IMR-90 (cell line): ENCODE measurements around the gene SLC9A9. TPM values are rescaled to one million over a fixed set of nuclear protein-coding genes. Genes with fewer than 3 reads are reported as not detected.

Experiments
- ATAC-seq: fragments of 200-7000 bp; cut with Tn5 transposase; 2 replicates; pipeline ENCODE4 v1.9.1; 2020; ENCODE audit warnings: low read depth, mild to moderate bottlenecking, moderate library complexity
- BruUV-seq: library from RNA; stranded (reverse); fragments of 400-500 nt; replicated peaks from 2 replicates; lab custom pipeline; 2021; lab: Mats Ljungman, UMichigan
- CTCF ChIA-PET: fragments of 300-600 bp; formaldehyde crosslinking; extraction: SDS; loops from one replicate; lab custom pipeline; 2021; ENCODE audit warnings: antibody characterized with exemption; lab: Yijun Ruan, JAX
- POLR2A ChIA-PET: fragments of 300-600 bp; sonication (Branson Sonifier 250); formaldehyde crosslinking; loops from one replicate; lab custom pipeline; 2022; ENCODE audit warnings: antibody characterized with exemption; ENCODE audit not compliant: unreplicated experiment; lab: Charles Lee
- DNase-seq: peaks from one replicate; pipeline ENCODE4 v3.0.0; 2013
- H2AFZ ChIP-seq: replicated peaks from 2 replicates; pipeline ENCODE3; 2013; ENCODE audit warnings: low read length, mild to moderate bottlenecking; ENCODE audit not compliant: poor library complexity
- H2AK5ac ChIP-seq: 2 replicates; pipeline ENCODE4 v1.6.1; 2013; ENCODE audit warnings: low read depth, low read length, inconsistent platforms
- H2AK9ac ChIP-seq: replicated peaks from 2 replicates; pipeline ENCODE3; 2013; ENCODE audit warnings: mild to moderate bottlenecking, low read depth, low read length, moderate library complexity; ENCODE audit not compliant: poor library complexity
- H2BK120ac ChIP-seq: 2 replicates; pipeline ENCODE4 v1.6.1; 2013; ENCODE audit warnings: low read depth, low read length, inconsistent platforms
- H2BK15ac ChIP-seq: 3 replicates; pipeline ENCODE4 v1.6.1; 2013; ENCODE audit warnings: low read depth, low read length, inconsistent platforms
- H2BK20ac ChIP-seq: 2 replicates; pipeline ENCODE4 v1.6.1; 2013; ENCODE audit warnings: low read depth, mild to moderate bottlenecking, inconsistent platforms, low read length, moderate library complexity
- H2BK5ac ChIP-seq: 2 replicates; pipeline ENCODE4 v1.6.1; 2013; ENCODE audit warnings: mild to moderate bottlenecking, low read depth, low read length, inconsistent platforms; ENCODE audit not compliant: poor library complexity, severe bottlenecking
- H3K14ac ChIP-seq: replicated peaks from 2 replicates; pipeline ENCODE4 v1.6.1; 2013; ENCODE audit warnings: low read depth, low read length, inconsistent platforms
- H3K18ac ChIP-seq: 2 replicates; pipeline ENCODE4 v1.6.1; 2013; ENCODE audit warnings: low read depth, low read length, control low read depth
- H3K23ac ChIP-seq: 2 replicates; pipeline ENCODE4 v1.6.1; 2013; ENCODE audit warnings: low read depth, low read length, inconsistent platforms
- H3K27ac ChIP-seq: 2 replicates; pipeline ENCODE4 v1.5.1; 2013; ENCODE audit warnings: mild to moderate bottlenecking, control low read depth, low read length; ENCODE audit not compliant: insufficient read depth
- H3K27me3 ChIP-seq: 2 replicates; pipeline ENCODE4 v1.6.1; 2013; ENCODE audit warnings: low read length; ENCODE audit not compliant: control insufficient read depth, insufficient read depth
- H3K36me3 ChIP-seq: 2 replicates; pipeline ENCODE4 v1.6.1; 2013; ENCODE audit warnings: low read length, mixed read lengths; ENCODE audit not compliant: control insufficient read depth, insufficient read depth
- H3K4ac ChIP-seq: 2 replicates; pipeline ENCODE4 v1.6.1; 2013; ENCODE audit warnings: low read depth, low read length, inconsistent platforms
- H3K4me1 ChIP-seq: 2 replicates; pipeline ENCODE4 v1.6.1; 2013; ENCODE audit warnings: low read length, mixed read lengths; ENCODE audit not compliant: control insufficient read depth, insufficient read depth
- H3K4me2 ChIP-seq: 2 replicates; pipeline ENCODE4 v1.6.1; 2013; ENCODE audit warnings: low read depth, mild to moderate bottlenecking, control low read depth, low read length, moderate library complexity
- H3K4me3 ChIP-seq: 2 replicates; pipeline ENCODE4 v1.5.1; 2013; ENCODE audit warnings: low read depth, mild to moderate bottlenecking, control low read depth, low read length, moderate library complexity; ENCODE audit not compliant: insufficient read depth
- H3K56ac ChIP-seq: 2 replicates; pipeline ENCODE4 v1.6.1; 2013; ENCODE audit warnings: low read length, inconsistent platforms; ENCODE audit not compliant: insufficient read depth; ENCODE audit errors: extremely low read depth
- H3K79me1 ChIP-seq, 2 experiments: 2 replicates each; pipeline ENCODE4 v1.6.1; 2013; ENCODE audit warnings: low read length in 2 of 2, inconsistent platforms in 1 of 2, low read depth in 1 of 2
- H3K9ac ChIP-seq: 2 replicates; pipeline ENCODE4 v1.6.1; 2013; ENCODE audit warnings: low read depth, low read length, control low read depth
- H3K9me1 ChIP-seq: 2 replicates; pipeline ENCODE4 v1.6.1; 2013; ENCODE audit warnings: low read length, inconsistent platforms; ENCODE audit not compliant: insufficient read depth
- H3K9me3 ChIP-seq: 2 replicates; pipeline ENCODE4 v1.6.1; 2013; ENCODE audit warnings: low read length; ENCODE audit not compliant: control insufficient read depth, insufficient read depth
- H4K20me1 ChIP-seq: 2 replicates; pipeline ENCODE4 v1.6.1; 2013; ENCODE audit warnings: low read length, inconsistent platforms; ENCODE audit not compliant: insufficient read depth
- H4K5ac ChIP-seq: 2 replicates; pipeline ENCODE4 v1.6.1; 2013; ENCODE audit warnings: mild to moderate bottlenecking, low read depth, low read length, control low read depth
- H4K8ac ChIP-seq, 2 experiments: 2 replicates each; pipeline ENCODE4 v1.6.1; 2013; ENCODE audit warnings: low read depth in 2 of 2, low read length in 2 of 2, control low read depth in 1 of 2, inconsistent platforms in 1 of 2
- H4K91ac ChIP-seq: 2 replicates; pipeline ENCODE4 v1.6.1; 2013; ENCODE audit warnings: low read depth, low read length, inconsistent platforms; ENCODE audit not compliant: insufficient read depth
- BHLHE40 ChIP-seq: fragments of 150-350 bp; IDR thresholded peaks from 2 replicates; pipeline ENCODE4 v1.6.1; 2016; ENCODE audit warnings: mild to moderate bottlenecking, low read depth, low read length
- CEBPB ChIP-seq: IDR thresholded peaks from 2 replicates; pipeline ENCODE4 v1.6.1; 2012; ENCODE audit warnings: low read depth, low read length, improper control_type of control experiment
- CHD1 ChIP-seq: IDR thresholded peaks from 2 replicates; pipeline ENCODE4 v1.6.1; 2012; ENCODE audit warnings: low read depth, low read length, improper control_type of control experiment
- ELK1 ChIP-seq: fragments of 150-350 bp; IDR thresholded peaks from 2 replicates; pipeline ENCODE4 v1.6.1; 2016; ENCODE audit warnings: low read depth, mild to moderate bottlenecking, low read length, moderate library complexity, borderline replicate concordance
- FOS ChIP-seq: fragments of 150-350 bp; IDR thresholded peaks from 2 replicates; pipeline ENCODE4 v1.6.1; 2016; ENCODE audit warnings: low read depth, low read length
- MAFK ChIP-seq: IDR thresholded peaks from 2 replicates; pipeline ENCODE4 v1.6.1; 2012; ENCODE audit warnings: low read depth, low read length, improper control_type of control experiment
- MAZ ChIP-seq: IDR thresholded peaks from 2 replicates; pipeline ENCODE4 v1.6.1; 2012; ENCODE audit warnings: low read depth, mild to moderate bottlenecking, low read length, improper control_type of control experiment, moderate library complexity, borderline replicate concordance
- MXI1 ChIP-seq: IDR thresholded peaks from 2 replicates; pipeline ENCODE4 v1.6.1; 2012; ENCODE audit warnings: low read depth, mild to moderate bottlenecking, low read length, moderate library complexity, borderline replicate concordance
- NFE2L2 ChIP-seq: fragments of 150-350 bp; IDR thresholded peaks from 2 replicates; pipeline ENCODE4 v1.6.1; 2016; ENCODE audit warnings: low read depth, mild to moderate bottlenecking, low read length
- POLR2A ChIP-seq: IDR thresholded peaks from 2 replicates; pipeline ENCODE4 v1.6.1; 2012; ENCODE audit warnings: mild to moderate bottlenecking, low read depth, low read length
- RAD21 ChIP-seq: IDR thresholded peaks from 2 replicates; pipeline ENCODE4 v1.6.1; 2012; ENCODE audit warnings: low read length, improper control_type of control experiment
- RCOR1 ChIP-seq: IDR thresholded peaks from 2 replicates; pipeline ENCODE4 v1.6.1; 2012; ENCODE audit warnings: mild to moderate bottlenecking, low read length, improper control_type of control experiment; ENCODE audit not compliant: insufficient replicate concordance
- RFX5 ChIP-seq: IDR thresholded peaks from 2 replicates; pipeline ENCODE4 v1.8.0; 2012; ENCODE audit warnings: low read depth, mild to moderate bottlenecking, low read length, moderate library complexity
- SMC3 ChIP-seq: fragments of 150-350 bp; IDR thresholded peaks from 2 replicates; pipeline ENCODE4 v1.6.1; 2016; ENCODE audit warnings: low read depth, mild to moderate bottlenecking, antibody characterized with exemption, low read length, moderate library complexity
- dilution Hi-C: fragments of 300-500 bp; cut with HindIII; formaldehyde crosslinking; loops from one replicate; pipeline ENCODE4 v1.14.3; 2018; ENCODE audit warnings: low sequenced_read_pairs; ENCODE audit not compliant: unreplicated experiment
- in situ Hi-C: fragments of 300-500 bp; cut with MboI; formaldehyde crosslinking; loops from 3 replicates; pipeline ENCODE4 v1.14.3; 2019; ENCODE audit warnings: low sequenced_read_pairs, inconsistent platforms, mixed read lengths
- intact Hi-C: fragments of 100-400 bp; cut with micrococcal nuclease; formaldehyde crosslinking; loops from 2 replicates; pipeline ENCODE4 v1.10.0; 2022
- polyA plus RNA-seq, 3 experiments: library from polyadenylated mRNA; depleted of rRNA; stranded (reverse); fragments of >200 nt; gene quantifications; 2 replicates each; pipeline ENCODE4 v1.2.3, GENCODE V29; 2012; ENCODE audit warnings: low replicate concordance in 1 of 3
- total RNA-seq: library from RNA; depleted of rRNA; stranded (reverse); fragments of >200 nt; gene quantifications from 2 replicates; pipeline ENCODE4 v1.2.3, GENCODE V29; 2012
- TF ChIP-seq, protein P1 (sequence below): conservative IDR thresholded peaks from 2 replicates; pipeline ENCODE4 v1.5.1; 2012; ENCODE audit warnings: mild to moderate bottlenecking, low read depth, low read length, improper control_type of control experiment
- TF ChIP-seq, protein P2 (sequence below): fragments of 150-350 bp; IDR thresholded peaks from 2 replicates; pipeline ENCODE4 v1.6.1; 2017; ENCODE audit warnings: mild to moderate bottlenecking, antibody characterized with exemption, low read length, low read depth

Gene SLC9A9
- total and polyA plus RNA-seq, 2 of the 4 experiments (the other 2 are of a cell fraction) = 1.4 to 2.3 TPM

GRCh38 chr3:143634427-143634826 lies 213.8 kb downstream of the SLC9A9 start:
- Histone ChIP-seq H4K20me1 (no peaks in the 10 kb centered on the region), H2BK5ac (no peak overlapping the region), H4K8ac (no peak overlapping the region), H2AK5ac (no peak overlapping the region), H2BK15ac (no peak overlapping the region), H3K4me2 (no peak overlapping the region), H2AK9ac (no peak overlapping the region), H3K4me3 (no peak overlapping the region), H3K9ac (no peak overlapping the region), H2BK120ac (no peak overlapping the region), H3K9me3 (no peaks in the 10 kb centered on the region; the same call in 1 of the 2 replicates), H3K23ac (no peak overlapping the region), H3K4ac (no peak overlapping the region), H3K9me1 (no peaks in the 10 kb centered on the region), H3K56ac (no peak overlapping the region), H3K36me3 (no peaks in the 10 kb centered on the region), H3K27ac (no peak overlapping the region), H2AFZ (no peak overlapping the region), H4K5ac (no peak overlapping the region), H3K79me1 (no peaks in the 10 kb centered on the region), H2BK20ac (no peak overlapping the region), H3K14ac (no peak overlapping the region), H3K27me3 (no peaks in the 10 kb centered on the region), H3K18ac (no peak overlapping the region), H3K4me1 (no peaks in the 10 kb centered on the region), H4K91ac (no peak overlapping the region)
- ATAC-seq (no peak), DNase-seq (no peak)
- no peak for TF ChIP-seq RFX5
- TF ChIP-seq NFE2L2 = no peak
- no peak for TF ChIP-seq POLR2A
- TF ChIP-seq, protein P1, sequence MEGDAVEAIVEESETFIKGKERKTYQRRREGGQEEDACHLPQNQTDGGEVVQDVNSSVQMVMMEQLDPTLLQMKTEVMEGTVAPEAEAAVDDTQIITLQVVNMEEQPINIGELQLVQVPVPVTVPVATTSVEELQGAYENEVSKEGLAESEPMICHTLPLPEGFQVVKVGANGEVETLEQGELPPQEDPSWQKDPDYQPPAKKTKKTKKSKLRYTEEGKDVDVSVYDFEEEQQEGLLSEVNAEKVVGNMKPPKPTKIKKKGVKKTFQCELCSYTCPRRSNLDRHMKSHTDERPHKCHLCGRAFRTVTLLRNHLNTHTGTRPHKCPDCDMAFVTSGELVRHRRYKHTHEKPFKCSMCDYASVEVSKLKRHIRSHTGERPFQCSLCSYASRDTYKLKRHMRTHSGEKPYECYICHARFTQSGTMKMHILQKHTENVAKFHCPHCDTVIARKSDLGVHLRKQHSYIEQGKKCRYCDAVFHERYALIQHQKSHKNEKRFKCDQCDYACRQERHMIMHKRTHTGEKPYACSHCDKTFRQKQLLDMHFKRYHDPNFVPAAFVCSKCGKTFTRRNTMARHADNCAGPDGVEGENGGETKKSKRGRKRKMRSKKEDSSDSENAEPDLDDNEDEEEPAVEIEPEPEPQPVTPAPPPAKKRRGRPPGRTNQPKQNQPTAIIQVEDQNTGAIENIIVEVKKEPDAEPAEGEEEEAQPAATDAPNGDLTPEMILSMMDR = no peak
- no peak for TF ChIP-seq BHLHE40
- TF ChIP-seq, protein P2, sequence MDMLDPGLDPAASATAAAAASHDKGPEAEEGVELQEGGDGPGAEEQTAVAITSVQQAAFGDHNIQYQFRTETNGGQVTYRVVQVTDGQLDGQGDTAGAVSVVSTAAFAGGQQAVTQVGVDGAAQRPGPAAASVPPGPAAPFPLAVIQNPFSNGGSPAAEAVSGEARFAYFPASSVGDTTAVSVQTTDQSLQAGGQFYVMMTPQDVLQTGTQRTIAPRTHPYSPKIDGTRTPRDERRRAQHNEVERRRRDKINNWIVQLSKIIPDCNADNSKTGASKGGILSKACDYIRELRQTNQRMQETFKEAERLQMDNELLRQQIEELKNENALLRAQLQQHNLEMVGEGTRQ = no peak
- no peak for TF ChIP-seq RAD21
- TF ChIP-seq CEBPB = no peak
- TF ChIP-seq RCOR1 = no peak
- no peak for TF ChIP-seq CHD1
- no peak for TF ChIP-seq MAZ
- no peak for TF ChIP-seq SMC3
- TF ChIP-seq MXI1 = no peak
- no peak for TF ChIP-seq ELK1
- TF ChIP-seq FOS = no peak
- TF ChIP-seq MAFK = no peak
- POLR2A ChIA-PET = no interaction called here
- CTCF ChIA-PET = no interaction called here
- dilution Hi-C loops (no loop called here), intact Hi-C loops (no loop called here), in situ Hi-C loops (no loop called here)
- BruUV-seq = no TSS peak
